IMR-90 (cell line): ENCODE measurements around the gene MACROD1. TPM values are rescaled to one million over a fixed set of nuclear protein-coding genes. Genes with fewer than 3 reads are reported as not detected.

ENCODE experiments used
- ATAC-seq: fragments of 200-7000 bp; cut with Tn5 transposase; 2 replicates; pipeline ENCODE4 v1.9.1; 2020; ENCODE audit warnings: low read depth, mild to moderate bottlenecking, moderate library complexity
- BruUV-seq: library from RNA; stranded (reverse); fragments of 400-500 nt; replicated peaks from 2 replicates; lab custom pipeline; 2021; lab: Mats Ljungman, UMichigan
- CTCF ChIA-PET: fragments of 300-600 bp; formaldehyde crosslinking; extraction: SDS; loops from one replicate; lab custom pipeline; 2021; ENCODE audit warnings: antibody characterized with exemption; lab: Yijun Ruan, JAX
- POLR2A ChIA-PET: fragments of 300-600 bp; sonication (Branson Sonifier 250); formaldehyde crosslinking; loops from one replicate; lab custom pipeline; 2022; ENCODE audit warnings: antibody characterized with exemption; ENCODE audit not compliant: unreplicated experiment; lab: Charles Lee
- DNase-seq: peaks from one replicate; pipeline ENCODE4 v3.0.0; 2013
- H2AFZ ChIP-seq: replicated peaks from 2 replicates; pipeline ENCODE3; 2013; ENCODE audit warnings: low read length, mild to moderate bottlenecking; ENCODE audit not compliant: poor library complexity
- H2AK5ac ChIP-seq: 2 replicates; pipeline ENCODE4 v1.6.1; 2013; ENCODE audit warnings: low read depth, low read length, inconsistent platforms
- H2AK9ac ChIP-seq: replicated peaks from 2 replicates; pipeline ENCODE3; 2013; ENCODE audit warnings: mild to moderate bottlenecking, low read depth, low read length, moderate library complexity; ENCODE audit not compliant: poor library complexity
- H2BK120ac ChIP-seq: 2 replicates; pipeline ENCODE4 v1.6.1; 2013; ENCODE audit warnings: low read depth, low read length, inconsistent platforms
- H2BK15ac ChIP-seq: 3 replicates; pipeline ENCODE4 v1.6.1; 2013; ENCODE audit warnings: low read depth, low read length, inconsistent platforms
- H2BK20ac ChIP-seq: 2 replicates; pipeline ENCODE4 v1.6.1; 2013; ENCODE audit warnings: low read depth, mild to moderate bottlenecking, inconsistent platforms, low read length, moderate library complexity
- H2BK5ac ChIP-seq: 2 replicates; pipeline ENCODE4 v1.6.1; 2013; ENCODE audit warnings: mild to moderate bottlenecking, low read depth, low read length, inconsistent platforms; ENCODE audit not compliant: poor library complexity, severe bottlenecking
- H3K14ac ChIP-seq: replicated peaks from 2 replicates; pipeline ENCODE4 v1.6.1; 2013; ENCODE audit warnings: low read depth, low read length, inconsistent platforms
- H3K18ac ChIP-seq: 2 replicates; pipeline ENCODE4 v1.6.1; 2013; ENCODE audit warnings: low read depth, low read length, control low read depth
- H3K23ac ChIP-seq: 2 replicates; pipeline ENCODE4 v1.6.1; 2013; ENCODE audit warnings: low read depth, low read length, inconsistent platforms
- H3K27ac ChIP-seq: 2 replicates; pipeline ENCODE4 v1.5.1; 2013; ENCODE audit warnings: mild to moderate bottlenecking, control low read depth, low read length; ENCODE audit not compliant: insufficient read depth
- H3K27me3 ChIP-seq: 2 replicates; pipeline ENCODE4 v1.6.1; 2013; ENCODE audit warnings: low read length; ENCODE audit not compliant: control insufficient read depth, insufficient read depth
- H3K36me3 ChIP-seq: 2 replicates; pipeline ENCODE4 v1.6.1; 2013; ENCODE audit warnings: low read length, mixed read lengths; ENCODE audit not compliant: control insufficient read depth, insufficient read depth
- H3K4ac ChIP-seq: 2 replicates; pipeline ENCODE4 v1.6.1; 2013; ENCODE audit warnings: low read depth, low read length, inconsistent platforms
- H3K4me1 ChIP-seq: 2 replicates; pipeline ENCODE4 v1.6.1; 2013; ENCODE audit warnings: low read length, mixed read lengths; ENCODE audit not compliant: control insufficient read depth, insufficient read depth
- H3K4me2 ChIP-seq: 2 replicates; pipeline ENCODE4 v1.6.1; 2013; ENCODE audit warnings: low read depth, mild to moderate bottlenecking, control low read depth, low read length, moderate library complexity
- H3K4me3 ChIP-seq: 2 replicates; pipeline ENCODE4 v1.5.1; 2013; ENCODE audit warnings: low read depth, mild to moderate bottlenecking, control low read depth, low read length, moderate library complexity; ENCODE audit not compliant: insufficient read depth
- H3K56ac ChIP-seq: 2 replicates; pipeline ENCODE4 v1.6.1; 2013; ENCODE audit warnings: low read length, inconsistent platforms; ENCODE audit not compliant: insufficient read depth; ENCODE audit errors: extremely low read depth
- H3K79me1 ChIP-seq, 2 experiments: 2 replicates each; pipeline ENCODE4 v1.6.1; 2013; ENCODE audit warnings: low read length in 2 of 2, inconsistent platforms in 1 of 2, low read depth in 1 of 2
- H3K9ac ChIP-seq: 2 replicates; pipeline ENCODE4 v1.6.1; 2013; ENCODE audit warnings: low read depth, low read length, control low read depth
- H3K9me1 ChIP-seq: 2 replicates; pipeline ENCODE4 v1.6.1; 2013; ENCODE audit warnings: low read length, inconsistent platforms; ENCODE audit not compliant: insufficient read depth
- H3K9me3 ChIP-seq: 2 replicates; pipeline ENCODE4 v1.6.1; 2013; ENCODE audit warnings: low read length; ENCODE audit not compliant: control insufficient read depth, insufficient read depth
- H4K20me1 ChIP-seq: 2 replicates; pipeline ENCODE4 v1.6.1; 2013; ENCODE audit warnings: low read length, inconsistent platforms; ENCODE audit not compliant: insufficient read depth
- H4K5ac ChIP-seq: 2 replicates; pipeline ENCODE4 v1.6.1; 2013; ENCODE audit warnings: mild to moderate bottlenecking, low read depth, low read length, control low read depth
- H4K8ac ChIP-seq, 2 experiments: 2 replicates each; pipeline ENCODE4 v1.6.1; 2013; ENCODE audit warnings: low read depth in 2 of 2, low read length in 2 of 2, control low read depth in 1 of 2, inconsistent platforms in 1 of 2
- H4K91ac ChIP-seq: 2 replicates; pipeline ENCODE4 v1.6.1; 2013; ENCODE audit warnings: low read depth, low read length, inconsistent platforms; ENCODE audit not compliant: insufficient read depth
- CHD1 ChIP-seq: IDR thresholded peaks from 2 replicates; pipeline ENCODE4 v1.6.1; 2012; ENCODE audit warnings: low read depth, low read length, improper control_type of control experiment
- FOS ChIP-seq: fragments of 150-350 bp; IDR thresholded peaks from 2 replicates; pipeline ENCODE4 v1.6.1; 2016; ENCODE audit warnings: low read depth, low read length
- POLR2A ChIP-seq: IDR thresholded peaks from 2 replicates; pipeline ENCODE4 v1.6.1; 2012; ENCODE audit warnings: mild to moderate bottlenecking, low read depth, low read length
- WGBS, 2 experiments: methylation state at CpG; one replicate each; pipeline versions ENCODE4 v1.1.5 to v1.1.7; 2013; ENCODE audit warnings: missing lambda C conversion rate in 2 of 2; ENCODE audit not compliant: insufficient read length in 1 of 2; ENCODE audit errors: extremely low coverage in 2 of 2; 5-methylcytosine and 5-hydroxymethylcytosine counted together
- dilution Hi-C: fragments of 300-500 bp; cut with HindIII; formaldehyde crosslinking; loops from one replicate; pipeline ENCODE4 v1.14.3; 2018; ENCODE audit warnings: low sequenced_read_pairs; ENCODE audit not compliant: unreplicated experiment
- in situ Hi-C: fragments of 300-500 bp; cut with MboI; formaldehyde crosslinking; loops from 3 replicates; pipeline ENCODE4 v1.14.3; 2019; ENCODE audit warnings: low sequenced_read_pairs, inconsistent platforms, mixed read lengths
- intact Hi-C: fragments of 100-400 bp; cut with micrococcal nuclease; formaldehyde crosslinking; loops from 2 replicates; pipeline ENCODE4 v1.10.0; 2022
- polyA plus RNA-seq, 3 experiments: library from polyadenylated mRNA; depleted of rRNA; stranded (reverse); fragments of >200 nt; gene quantifications; 2 replicates each; pipeline ENCODE4 v1.2.3, GENCODE V29; 2012; ENCODE audit warnings: low replicate concordance in 1 of 3
- total RNA-seq: library from RNA; depleted of rRNA; stranded (reverse); fragments of >200 nt; gene quantifications from 2 replicates; pipeline ENCODE4 v1.2.3, GENCODE V29; 2012
- TF ChIP-seq, protein P1 (sequence below): conservative IDR thresholded peaks from 2 replicates; pipeline ENCODE4 v1.5.1; 2012; ENCODE audit warnings: mild to moderate bottlenecking, low read depth, low read length, improper control_type of control experiment

MACROD1 gene
- total and polyA plus RNA-seq, 2 of the 4 experiments (the other 2 are of a cell fraction), result 2.5 to 9.3 TPM

DNA sequence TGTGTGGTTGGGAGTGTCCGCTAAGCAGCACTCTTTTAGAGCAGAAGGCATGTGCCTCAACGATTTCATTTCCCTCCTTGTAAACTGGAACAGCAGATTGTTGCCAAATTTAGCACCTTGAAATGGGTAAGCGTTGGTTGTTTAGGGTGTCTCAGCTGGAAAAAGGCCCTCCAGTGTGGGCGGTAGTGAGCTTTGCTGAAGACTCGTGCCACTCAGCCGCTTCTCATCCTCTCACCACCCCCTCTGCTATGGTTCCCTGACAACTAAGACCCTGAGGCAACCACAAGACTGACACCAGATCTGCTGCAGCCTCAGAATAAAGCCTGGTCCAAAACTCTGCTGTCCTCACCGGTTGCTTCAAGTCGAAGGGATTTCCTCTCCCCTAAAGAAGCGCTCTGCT is 30.7 kb upstream of the MACROD1 start:
- Histone ChIP-seq H4K8ac (no peak overlapping the region), H3K56ac (no peak overlapping the region), H3K9me1 (peaks cover 8% of the 10 kb centered on the region; the same call in 1 of the 2 replicates), H3K4me2 (no peak overlapping the region), H3K23ac (no peak overlapping the region), H3K36me3 (peaks cover 72% of the 10 kb centered on the region), H3K27ac (no peak overlapping the region), H4K20me1 (peaks cover 27% of the 10 kb centered on the region), H3K4me3 (no peak overlapping the region), H2BK20ac (no peak overlapping the region), H3K79me1 (peaks cover 42 to 62% of the 10 kb centered on the region in 2 experiments), H3K14ac (no peak overlapping the region), H2BK15ac (no peak overlapping the region), H2BK120ac (no peak overlapping the region), H3K27me3 (no peaks in the 10 kb centered on the region), H2AK9ac (no peak overlapping the region), H2BK5ac (no peak overlapping the region), H3K9ac (no peak overlapping the region), H4K5ac (no peak overlapping the region), H4K91ac (no peak overlapping the region), H3K18ac (no peak overlapping the region), H2AFZ (no peak overlapping the region), H3K9me3 (no peaks in the 10 kb centered on the region), H3K4ac (no peak overlapping the region), H3K4me1 (no peaks in the 10 kb centered on the region), H2AK5ac (no peak overlapping the region)
- WGBS, 2 experiments, result no CpG with 5 or more reads among the region's 9 CpGs
- ATAC-seq (no peak), DNase-seq (no peak)
- in situ Hi-C loops (no loop called here), intact Hi-C loops (no loop called here), dilution Hi-C loops (no loop called here)
- POLR2A ChIA-PET, result no interaction called here
- CTCF ChIA-PET, result no interaction called here
- no TSS peak for BruUV-seq
- no peak for TF ChIP-seq CHD1
- no peak for TF ChIP-seq POLR2A
- no peak for TF ChIP-seq FOS
- TF ChIP-seq, protein P1, sequence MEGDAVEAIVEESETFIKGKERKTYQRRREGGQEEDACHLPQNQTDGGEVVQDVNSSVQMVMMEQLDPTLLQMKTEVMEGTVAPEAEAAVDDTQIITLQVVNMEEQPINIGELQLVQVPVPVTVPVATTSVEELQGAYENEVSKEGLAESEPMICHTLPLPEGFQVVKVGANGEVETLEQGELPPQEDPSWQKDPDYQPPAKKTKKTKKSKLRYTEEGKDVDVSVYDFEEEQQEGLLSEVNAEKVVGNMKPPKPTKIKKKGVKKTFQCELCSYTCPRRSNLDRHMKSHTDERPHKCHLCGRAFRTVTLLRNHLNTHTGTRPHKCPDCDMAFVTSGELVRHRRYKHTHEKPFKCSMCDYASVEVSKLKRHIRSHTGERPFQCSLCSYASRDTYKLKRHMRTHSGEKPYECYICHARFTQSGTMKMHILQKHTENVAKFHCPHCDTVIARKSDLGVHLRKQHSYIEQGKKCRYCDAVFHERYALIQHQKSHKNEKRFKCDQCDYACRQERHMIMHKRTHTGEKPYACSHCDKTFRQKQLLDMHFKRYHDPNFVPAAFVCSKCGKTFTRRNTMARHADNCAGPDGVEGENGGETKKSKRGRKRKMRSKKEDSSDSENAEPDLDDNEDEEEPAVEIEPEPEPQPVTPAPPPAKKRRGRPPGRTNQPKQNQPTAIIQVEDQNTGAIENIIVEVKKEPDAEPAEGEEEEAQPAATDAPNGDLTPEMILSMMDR, result no peak
